Keratinocyte (primary cell): ENCODE results near the gene ACOX2. TPM values are rescaled to one million over a fixed set of nuclear protein-coding genes. Genes with fewer than 3 reads are reported as not detected.

Source experiments
- DNase-seq: peaks from one replicate; pipeline ENCODE4 v3.0.0-alpha.2; 2011; ENCODE audit warnings: low read depth, missing footprints, low spot score
- FAIRE-seq: peaks from 2 replicates; lab custom pipeline; 2011; peaks lifted over from hg19 to GRCh38; lab: Jason Lieb, UNC
- H2AFZ ChIP-seq: 2 replicates; pipeline ENCODE4 v1.6.0; 2012; ENCODE audit warnings: low read length, control low read depth, inconsistent platforms; ENCODE audit not compliant: control insufficient read depth
- H3K27ac ChIP-seq: 2 replicates; pipeline ENCODE4 v1.5.1; 2011; ENCODE audit warnings: low read length; ENCODE audit not compliant: control insufficient read depth, insufficient read depth
- H3K27me3 ChIP-seq: 3 replicates; pipeline ENCODE4 v1.6.0; 2011; ENCODE audit warnings: low read length; ENCODE audit not compliant: control insufficient read depth, insufficient read depth; ENCODE audit errors: extremely low read depth
- H3K36me3 ChIP-seq, 2 experiments: 2 replicates in 1 of 2; 3 replicates in 1 of 2; pipeline ENCODE4 v1.5.1; 2011; ENCODE audit warnings: low read length in 2 of 2, mild to moderate bottlenecking in 1 of 2; ENCODE audit not compliant: control insufficient read depth in 2 of 2, insufficient read depth in 2 of 2; ENCODE audit errors: extremely low read depth in 1 of 2
- H3K4me1 ChIP-seq: 3 replicates; pipeline ENCODE4 v1.5.1; 2011; ENCODE audit warnings: low read length; ENCODE audit not compliant: control insufficient read depth, insufficient read depth; ENCODE audit errors: extremely low read depth
- H3K4me2 ChIP-seq: 3 replicates; pipeline ENCODE4 v1.6.0; 2011; ENCODE audit warnings: low read depth, low read length; ENCODE audit not compliant: control insufficient read depth, insufficient read depth; ENCODE audit errors: extremely low read depth
- H3K4me3 ChIP-seq, 3 experiments: fragments of 200-600 bp in 1 of 3; sonication (generic) in 1 of 3; 2 replicates in 2 of 3; 3 replicates in 1 of 3; pipeline ENCODE4 v1.5.1; 2011 to 2016; ENCODE audit warnings: low read length in 3 of 3, mild to moderate bottlenecking in 3 of 3, control low read depth in 2 of 3, inconsistent platforms in 1 of 3, low read depth in 1 of 3, mixed read lengths in 1 of 3, mixed run types in 1 of 3, moderate library complexity in 1 of 3; ENCODE audit not compliant: control insufficient read depth in 2 of 3, insufficient read depth in 2 of 3; ENCODE audit errors: extremely low read depth in 1 of 3
- H3K79me2 ChIP-seq: 2 replicates; pipeline ENCODE4 v1.6.0; 2012; ENCODE audit warnings: low read length; ENCODE audit not compliant: control insufficient read depth, insufficient read depth
- H3K9ac ChIP-seq: 3 replicates; pipeline ENCODE4 v1.6.0; 2011; ENCODE audit warnings: low read length; ENCODE audit not compliant: control insufficient read depth, insufficient read depth; ENCODE audit errors: extremely low read depth
- H3K9me1 ChIP-seq: 3 replicates; pipeline ENCODE4 v1.6.0; 2011; ENCODE audit warnings: low read length; ENCODE audit not compliant: control insufficient read depth, insufficient read depth; ENCODE audit errors: extremely low read depth
- H3K9me3 ChIP-seq: 2 replicates; pipeline ENCODE4 v1.5.1; 2012; ENCODE audit warnings: low read depth, low read length; ENCODE audit not compliant: control insufficient read depth
- H4K20me1 ChIP-seq: 3 replicates; pipeline ENCODE4 v1.6.0; 2011; ENCODE audit warnings: low read length; ENCODE audit not compliant: control insufficient read depth, insufficient read depth; ENCODE audit errors: extremely low read depth
- CTCF ChIP-seq, 3 experiments: IDR thresholded peaks in 1 of 3; conservative IDR thresholded peaks in 1 of 3; optimal IDR thresholded peaks in 1 of 3; 2 replicates in 2 of 3; 3 replicates in 1 of 3; pipeline versions ENCODE3 to v1.5.1; 2011; ENCODE audit warnings: low read length in 3 of 3, mild to moderate bottlenecking in 3 of 3, moderate library complexity in 2 of 3, control low read depth in 1 of 3, inconsistent platforms in 1 of 3; ENCODE audit not compliant: insufficient read depth in 2 of 3; ENCODE audit errors: extremely low read depth in 1 of 3
- EZH2 ChIP-seq: IDR thresholded peaks from one replicate; pipeline ENCODE4 v1.6.1; 2012; ENCODE audit warnings: inconsistent platforms, mild to moderate bottlenecking, low read length, moderate library complexity
- dilution Hi-C: fragments of 300-500 bp; cut with MboI; formaldehyde crosslinking; loops from one replicate; pipeline ENCODE4 v1.7.0; 2020; ENCODE audit warnings: low sequenced_read_pairs; ENCODE audit not compliant: extremely low pct_ligation_motif_present
- polyA plus RNA-seq, 5 experiments: library from polyadenylated mRNA; depleted of rRNA in 3 of 5; stranded (reverse) in 3 of 5; stranded (forward) in 1 of 5; unstranded in 1 of 5; fragments of >200 nt; gene quantifications; 1 replicate in 1 of 5; 2 replicates in 3 of 5; 3 replicates in 1 of 5; pipeline versions ENCODE4 v1.2.1 to v1.2.3, GENCODE V29; 2011 to 2012; ENCODE audit warnings: missing spikeins in 2 of 5, low read depth in 1 of 5, low replicate concordance in 1 of 5

ACOX2 gene
- polyA plus RNA-seq, 1 donor (not counting 4 experiments of a cell fraction or from before 2014, with no cell fraction given), result 0.20 TPM

- Histone ChIP-seq H3K4me2 (no peak overlapping the region), H3K4me3 (no peak overlapping the region), H2AFZ (no peak overlapping the region), H3K9me1 (no peaks in the 10 kb centered on the region), H3K36me3 (no peaks in the 10 kb centered on the region), H3K27ac (no peak overlapping the region), H3K9me3 (no peaks in the 10 kb centered on the region), H3K9ac (no peak overlapping the region), H3K4me1 (peaks cover 7% of the 10 kb centered on the region), H3K79me2 (no peaks in the 10 kb centered on the region), H4K20me1 (no peaks in the 10 kb centered on the region), H3K27me3 (peaks cover 18% of the 10 kb centered on the region)
- FAIRE-seq (no peak), DNase-seq (no peak)
- TF ChIP-seq CTCF (optimal IDR thresholded peaks at IDR 0.05 in 1 of 3, IDR thresholded peaks at IDR 0.05 in 1 of 3, conservative IDR thresholded peaks at IDR 0.05 in 1 of 3; ENCODE audit: extremely low read depth in 1 of 3, insufficient read depth in 2 of 3, low read length in 3 of 3), result no peak
- dilution Hi-C loops, result no loop called here
These were observed 51.1 kb downstream of the ACOX2 start for GRCh38 chr3:58485801-58486435.

GRCh38 chr3:58484722-58485069, 52.3 kb downstream of the ACOX2 start:
- DNase-seq (no peak), FAIRE-seq (no peak)
- H4K20me1 ChIP-seq, result no peaks in the 10 kb centered on the region
- H3K36me3 ChIP-seq, result no peaks in the 10 kb centered on the region
- H3K27ac ChIP-seq, result no peak overlapping the region
- H3K27me3 ChIP-seq, result peaks cover 18% of the 10 kb centered on the region
- peaks cover 7% of the 10 kb centered on the region for H3K4me1 ChIP-seq
- H2AFZ ChIP-seq, result no peak overlapping the region
- no peaks in the 10 kb centered on the region for H3K9me1 ChIP-seq
- no peaks in the 10 kb centered on the region for H3K79me2 ChIP-seq
- no peak overlapping the region for H3K4me2 ChIP-seq
- dilution Hi-C loops, result no loop called here
- TF ChIP-seq EZH2 (no peak), CTCF (optimal IDR thresholded peaks at IDR 0.05 in 1 of 3, IDR thresholded peaks at IDR 0.05 in 1 of 3, conservative IDR thresholded peaks at IDR 0.05 in 1 of 3; ENCODE audit: extremely low read depth in 1 of 3, insufficient read depth in 2 of 3, low read length in 3 of 3) (no peak)
- no peaks in the 10 kb centered on the region for H3K9me3 ChIP-seq
- no peak overlapping the region for H3K9ac ChIP-seq
- no peak overlapping the region for H3K4me3 ChIP-seq
